ENCODE data around the gene ADM2. TPM values are rescaled to one million over a fixed set of nuclear protein-coding genes. Genes with fewer than 3 reads are reported as not detected.

ADM2 gene
- total and polyA plus RNA-seq, 2 of the 13 experiments (the other 11 are each of a cell fraction or from before 2014, with no cell fraction given), result 1.2 to 3.0 TPM

GRCh38 chr22:50531962-50532674, 50.8 kb downstream of the ADM2 start (continued):
- TF ChIP-seq IRF1 (CRISPR knock-in tag; IDR thresholded peaks at IDR 0.05; ENCODE audit: low read depth) (no peak), E2F2 (CRISPR knock-in tag; IDR thresholded peaks at IDR 0.05; ENCODE audit: borderline replicate concordance) (no peak), ZNF598 (CRISPR knock-in tag; IDR thresholded peaks at IDR 0.05; ENCODE audit: borderline replicate concordance) (0 out of 2 replicates have a peak, but pooled peaks have one; percentile 45), ZNF782 (CRISPR knock-in tag; IDR thresholded peaks at IDR 0.05; ENCODE audit: borderline replicate concordance) (no peak), ZFP90 (CRISPR knock-in tag; IDR thresholded peaks at IDR 0.05; ENCODE audit: borderline replicate concordance) (peak; percentile 50; the same call in 1 of the 2 replicates), ZSCAN30 (CRISPR knock-in tag; IDR thresholded peaks at IDR 0.05) (no peak), ETS1 (CRISPR knock-in tag; IDR thresholded peaks at IDR 0.05) (no peak), ZNF841 (CRISPR knock-in tag; IDR thresholded peaks at IDR 0.05; ENCODE audit: borderline replicate concordance) (no peak), ZFX (CRISPR knock-in tag; IDR thresholded peaks at IDR 0.05; ENCODE audit: low read depth) (peak; percentile 80), ZNF574 (CRISPR knock-in tag; IDR thresholded peaks at IDR 0.05) (peak; percentile 16; the same call in 1 of the 2 replicates), GATA4 (IDR thresholded peaks at IDR 0.05; ENCODE audit: borderline replicate concordance, low read depth) (no peak), WIZ (CRISPR knock-in tag; IDR thresholded peaks at IDR 0.05) (no peak), E2F5 (CRISPR knock-in tag; conservative IDR thresholded peaks at IDR 0.05) (no peak), SRSF4 (IDR thresholded peaks at IDR 0.05; ENCODE audit: low read depth, low read length, poor library complexity, severe bottlenecking) (no peak), ZNF567 (CRISPR knock-in tag; IDR thresholded peaks at IDR 0.05; ENCODE audit: borderline replicate concordance) (no peak), HMGXB4 (CRISPR knock-in tag; IDR thresholded peaks at IDR 0.05; ENCODE audit: borderline replicate concordance in 1 of 2, low read depth in 1 of 2) (peak in 1 of 2 experiments; percentile 33; a peak in 1 of 4 replicates), MAFG (CRISPR knock-in tag; IDR thresholded peaks at IDR 0.05) (no peak), KDM2A (CRISPR knock-in tag; IDR thresholded peaks at IDR 0.05; ENCODE audit: borderline replicate concordance, low read depth) (peak; percentile 54; the same call in 1 of the 2 replicates)

Measured in HepG2 (cell line).